Keratinocyte (primary cell): Measurements from ENCODE around the gene FRRS1L.

ENCODE experiments used
- EZH2 ChIP-seq: IDR thresholded peaks from one replicate; pipeline ENCODE4 v1.6.1; 2012; ENCODE audit warnings: inconsistent platforms, mild to moderate bottlenecking, low read length, moderate library complexity
- TF ChIP-seq, protein P1 (sequence below), 3 experiments: IDR thresholded peaks in 1 of 3; conservative IDR thresholded peaks in 1 of 3; optimal IDR thresholded peaks in 1 of 3; 2 replicates in 2 of 3; 3 replicates in 1 of 3; pipeline versions ENCODE3 to v1.5.1; 2011; ENCODE audit warnings: low read length in 3 of 3, mild to moderate bottlenecking in 3 of 3, moderate library complexity in 2 of 3, control low read depth in 1 of 3, inconsistent platforms in 1 of 3; ENCODE audit not compliant: insufficient read depth in 2 of 3; ENCODE audit errors: extremely low read depth in 1 of 3

DNA sequence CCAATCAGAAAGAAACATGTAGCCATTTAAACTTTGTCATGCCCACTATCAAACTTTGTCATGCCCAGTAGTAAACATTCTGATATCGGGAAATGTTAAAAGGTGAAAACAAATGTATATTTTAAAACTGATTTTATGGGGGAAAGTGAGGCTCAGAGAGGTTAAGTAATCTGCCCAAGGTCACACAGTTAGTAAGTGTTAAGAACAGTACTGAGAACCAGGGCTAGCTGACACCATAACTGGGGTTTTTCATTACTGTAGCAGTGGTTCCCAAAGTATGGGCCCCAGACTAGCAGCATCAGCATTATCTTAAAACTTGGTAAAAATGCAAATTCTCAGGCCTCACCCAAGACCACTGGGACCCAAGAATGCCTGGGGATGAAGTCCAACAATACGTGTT, 9.9 kb upstream of the FRRS1L start:
- TF ChIP-seq, protein P1, sequence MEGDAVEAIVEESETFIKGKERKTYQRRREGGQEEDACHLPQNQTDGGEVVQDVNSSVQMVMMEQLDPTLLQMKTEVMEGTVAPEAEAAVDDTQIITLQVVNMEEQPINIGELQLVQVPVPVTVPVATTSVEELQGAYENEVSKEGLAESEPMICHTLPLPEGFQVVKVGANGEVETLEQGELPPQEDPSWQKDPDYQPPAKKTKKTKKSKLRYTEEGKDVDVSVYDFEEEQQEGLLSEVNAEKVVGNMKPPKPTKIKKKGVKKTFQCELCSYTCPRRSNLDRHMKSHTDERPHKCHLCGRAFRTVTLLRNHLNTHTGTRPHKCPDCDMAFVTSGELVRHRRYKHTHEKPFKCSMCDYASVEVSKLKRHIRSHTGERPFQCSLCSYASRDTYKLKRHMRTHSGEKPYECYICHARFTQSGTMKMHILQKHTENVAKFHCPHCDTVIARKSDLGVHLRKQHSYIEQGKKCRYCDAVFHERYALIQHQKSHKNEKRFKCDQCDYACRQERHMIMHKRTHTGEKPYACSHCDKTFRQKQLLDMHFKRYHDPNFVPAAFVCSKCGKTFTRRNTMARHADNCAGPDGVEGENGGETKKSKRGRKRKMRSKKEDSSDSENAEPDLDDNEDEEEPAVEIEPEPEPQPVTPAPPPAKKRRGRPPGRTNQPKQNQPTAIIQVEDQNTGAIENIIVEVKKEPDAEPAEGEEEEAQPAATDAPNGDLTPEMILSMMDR (optimal IDR thresholded peaks at IDR 0.05 in 1 of 3, IDR thresholded peaks at IDR 0.05 in 1 of 3, conservative IDR thresholded peaks at IDR 0.05 in 1 of 3; ENCODE audit: extremely low read depth in 1 of 3, insufficient read depth in 2 of 3, low read length in 3 of 3), result no peak
- TF ChIP-seq EZH2, result no peak
